ENCODE data around the gene B4GALT1.
"Not testable (repeated sequence)": the region's sequence is repeated elsewhere in the genome, so short reads cannot be mapped to it uniquely, and the experiment has no call there.

The B4GALT1 gene

DNA sequence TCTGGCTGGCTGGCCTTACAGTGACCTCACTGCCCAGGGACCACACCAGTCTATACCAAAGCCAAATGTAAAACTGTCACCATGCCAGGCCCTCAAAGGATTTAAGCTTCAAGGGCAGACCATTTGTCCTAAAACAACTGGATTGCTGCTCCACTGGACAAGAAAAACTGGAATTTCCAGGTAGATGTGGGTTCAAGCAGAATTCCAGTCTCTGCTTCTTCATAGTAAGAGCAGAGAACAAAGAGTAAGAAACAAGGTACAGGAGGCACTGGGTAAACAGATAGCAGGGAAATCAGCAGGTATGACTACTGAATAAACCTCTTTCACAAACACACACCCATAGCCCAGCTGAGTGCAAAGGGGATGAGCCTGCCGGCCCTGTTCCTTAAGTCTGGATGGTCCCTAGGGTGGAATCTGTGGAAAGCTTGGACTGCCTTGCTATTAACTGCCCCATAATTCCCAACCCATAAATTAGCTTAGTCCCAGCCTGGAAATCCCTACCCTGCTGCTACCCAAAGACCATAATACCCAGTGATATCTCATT, 5.5 kb downstream of the B4GALT1 start:
- DNase-seq, result no peak

DNA sequence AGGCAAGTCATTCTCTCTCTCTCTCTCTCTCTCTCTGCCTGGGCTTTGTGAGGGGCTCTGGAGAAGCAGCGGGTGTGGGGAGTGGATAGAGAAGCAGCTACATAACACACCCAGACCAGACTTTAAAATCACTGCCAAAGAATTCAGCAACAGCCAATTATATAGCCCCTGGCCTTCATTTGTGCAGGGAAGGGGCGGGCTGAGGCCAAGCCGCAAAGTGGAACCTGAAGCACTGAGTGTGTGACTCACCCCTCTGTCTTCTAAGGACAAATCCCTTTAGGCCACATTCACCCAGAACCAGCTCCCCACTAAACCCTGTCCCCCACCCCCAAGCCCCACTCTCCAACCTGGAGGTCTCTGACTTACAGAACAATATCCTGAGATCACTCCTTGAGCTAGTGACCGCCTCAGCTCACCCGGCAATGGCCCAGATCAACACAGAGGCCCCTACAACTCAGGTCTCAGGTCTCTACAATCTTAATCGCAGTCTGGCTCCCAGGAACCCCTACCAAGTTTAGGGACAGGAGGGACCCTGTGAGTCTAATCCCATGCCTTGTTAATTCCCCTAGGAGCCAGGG, 6.0 kb downstream of the B4GALT1 start:
- DNase-seq, result no peak

DNA sequence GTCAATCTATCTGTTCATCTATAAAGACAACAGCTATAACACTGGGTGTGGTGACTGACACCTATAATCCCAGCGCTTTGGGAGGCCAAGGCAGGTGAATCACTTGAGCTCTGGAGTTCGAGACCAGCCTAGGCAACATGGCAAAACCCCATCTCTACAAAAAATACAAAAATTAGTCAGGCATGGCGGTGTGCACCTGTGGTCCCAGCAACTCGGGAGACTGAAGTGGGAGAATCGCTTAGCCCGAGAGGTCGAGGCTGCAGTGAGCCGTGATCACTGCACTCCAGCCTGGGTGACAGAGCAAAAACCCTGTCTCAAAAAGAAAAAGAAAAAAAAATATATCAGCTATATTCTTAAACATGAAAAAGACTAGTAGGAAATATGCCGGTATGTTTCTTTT, 6.7 kb downstream of the B4GALT1 start:
- not testable (repeated sequence) for DNase-seq

DNA sequence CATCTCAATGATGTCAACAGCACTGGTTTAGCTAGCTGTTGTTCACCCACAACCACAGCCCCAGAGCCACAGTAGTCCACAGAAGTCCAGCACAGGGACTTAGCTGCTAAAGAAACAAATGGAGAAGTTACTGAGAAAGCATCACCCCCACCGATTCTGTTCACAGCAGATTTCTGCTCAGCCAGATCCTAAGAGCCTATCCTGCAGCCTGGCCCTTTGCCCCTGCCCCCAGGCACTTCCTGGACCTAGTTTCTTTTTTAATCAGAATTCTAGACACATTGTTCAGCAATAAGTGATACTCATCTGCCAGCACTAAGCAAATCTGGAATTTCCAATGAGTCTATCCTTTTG, 7.4 kb downstream of the B4GALT1 start:
- no peak for DNase-seq

DNA sequence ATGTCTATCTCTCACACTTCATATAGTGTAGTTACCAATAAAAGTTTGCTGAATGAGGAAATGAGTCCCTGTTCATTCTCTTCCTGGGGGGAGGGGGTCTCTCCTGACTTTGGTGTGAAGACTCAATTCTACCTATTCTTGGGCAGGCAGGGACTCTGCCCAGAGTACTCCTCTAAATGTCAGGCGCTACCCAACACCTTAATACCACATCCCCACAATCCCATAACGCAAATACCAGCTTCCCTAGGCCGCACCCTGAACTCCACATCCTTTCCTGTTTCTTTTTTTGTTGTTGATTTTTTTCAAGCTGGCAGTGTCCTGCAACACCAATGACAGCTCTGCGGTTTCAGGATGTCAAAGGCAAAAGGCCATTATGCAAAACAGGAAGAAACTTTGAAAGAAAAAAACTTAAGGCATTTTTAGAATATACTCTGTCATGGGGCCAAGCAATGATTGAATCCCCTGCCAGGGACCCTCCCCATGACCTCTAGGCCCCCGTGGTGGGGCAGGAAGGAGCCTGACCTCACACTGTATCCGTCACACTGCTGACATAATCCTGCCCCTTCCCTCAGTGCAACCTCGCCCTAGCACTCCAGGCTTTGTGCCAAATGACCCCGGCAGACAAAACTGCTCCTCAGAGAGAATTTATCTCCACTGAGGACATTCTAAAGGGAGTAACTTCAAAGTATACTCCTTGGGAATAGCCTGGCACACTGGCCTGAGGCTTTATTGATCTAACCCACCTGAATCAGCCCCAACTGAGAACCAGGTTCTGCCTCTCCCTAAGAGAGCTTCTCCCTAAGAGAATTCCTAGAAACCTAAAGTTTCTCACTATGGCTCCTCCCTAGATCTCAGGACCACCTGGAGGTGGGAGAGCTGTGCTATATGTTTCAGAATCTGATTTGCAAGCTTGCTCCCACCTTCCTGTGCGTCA, 8.0 kb downstream of the B4GALT1 start:
- no peak for DNase-seq

DNA sequence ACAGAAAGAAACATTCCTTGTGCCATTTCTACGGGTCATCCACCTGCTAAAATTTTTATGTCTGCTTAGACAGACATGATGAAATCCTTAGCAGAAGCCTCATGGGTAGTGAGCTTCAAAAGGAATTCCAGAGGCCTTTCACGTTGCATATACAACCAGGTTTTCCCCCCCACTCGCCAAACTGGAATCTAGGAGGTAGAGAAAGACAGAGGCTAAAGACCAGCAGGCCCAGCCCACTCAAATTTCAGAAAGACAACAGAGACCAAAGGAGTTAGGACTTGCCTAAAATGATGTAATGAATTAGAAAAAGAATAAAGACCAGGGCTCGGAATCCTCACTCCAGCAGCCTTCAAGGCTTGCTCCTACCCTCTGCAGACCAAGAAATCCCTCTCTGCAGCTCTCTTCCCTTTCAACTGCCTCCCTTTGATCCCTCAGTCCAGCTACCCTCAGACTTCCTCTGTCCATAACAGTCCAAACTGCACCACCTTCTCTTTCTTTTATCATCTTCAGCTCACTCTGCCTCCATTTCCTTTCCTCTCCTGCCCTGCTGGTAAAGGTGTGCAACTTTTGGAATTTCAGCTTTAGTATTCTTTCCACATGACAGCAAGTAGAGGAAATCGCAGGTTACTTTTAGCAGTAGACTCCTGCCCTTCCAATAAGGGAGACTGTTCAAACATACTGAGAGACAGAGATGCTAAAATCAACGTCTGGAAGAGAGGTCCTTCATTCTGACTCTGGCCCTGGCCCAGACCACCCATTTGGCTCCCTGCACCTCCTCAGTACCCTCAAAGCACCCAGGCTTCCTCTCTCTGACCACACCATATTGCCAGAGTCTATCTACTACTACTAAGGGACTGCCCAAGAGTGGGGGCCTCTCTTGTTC, 8.9 kb downstream of the B4GALT1 start:
- DNase-seq, result no peak

DNA sequence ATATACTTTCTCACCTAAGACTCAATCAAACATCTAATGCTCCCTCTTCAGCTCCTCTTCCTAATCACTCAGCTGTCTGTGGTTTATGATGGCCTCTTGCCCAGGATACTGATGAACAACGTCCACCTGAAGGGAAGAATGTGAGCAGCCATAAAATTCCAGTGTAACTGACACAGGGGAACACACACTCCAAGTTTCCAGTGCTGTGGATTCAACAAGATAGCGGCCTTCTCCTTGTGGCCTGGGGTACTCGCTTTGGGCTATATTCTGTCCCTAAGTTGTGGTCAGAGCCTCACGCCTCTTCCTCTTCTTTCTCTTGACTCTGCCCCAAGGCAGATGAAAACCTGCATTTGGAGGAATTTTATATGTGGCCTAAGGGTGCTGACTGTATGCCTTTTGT, 11.7 kb downstream of the B4GALT1 start:
- no peak for DNase-seq

DNA sequence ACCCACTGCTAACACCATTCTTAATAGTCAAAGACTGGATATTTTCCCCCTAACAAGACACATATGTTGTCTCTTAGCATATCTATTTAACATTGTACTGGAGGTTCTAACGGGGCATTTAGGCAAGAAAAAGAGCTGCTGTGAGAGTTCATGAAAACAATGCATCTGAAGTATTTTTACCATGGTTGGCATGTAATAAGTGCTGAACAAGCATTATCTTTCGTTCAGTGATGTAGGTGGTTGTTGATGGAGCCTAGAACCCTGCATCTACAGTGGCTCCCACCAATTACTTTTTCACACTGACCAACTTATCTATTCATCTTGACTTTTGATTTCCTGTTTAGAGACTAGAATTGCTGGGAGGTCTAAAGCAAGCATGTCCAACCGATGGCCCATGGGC, 12.8 kb downstream of the B4GALT1 start:
- DNase-seq, result no peak

DNA sequence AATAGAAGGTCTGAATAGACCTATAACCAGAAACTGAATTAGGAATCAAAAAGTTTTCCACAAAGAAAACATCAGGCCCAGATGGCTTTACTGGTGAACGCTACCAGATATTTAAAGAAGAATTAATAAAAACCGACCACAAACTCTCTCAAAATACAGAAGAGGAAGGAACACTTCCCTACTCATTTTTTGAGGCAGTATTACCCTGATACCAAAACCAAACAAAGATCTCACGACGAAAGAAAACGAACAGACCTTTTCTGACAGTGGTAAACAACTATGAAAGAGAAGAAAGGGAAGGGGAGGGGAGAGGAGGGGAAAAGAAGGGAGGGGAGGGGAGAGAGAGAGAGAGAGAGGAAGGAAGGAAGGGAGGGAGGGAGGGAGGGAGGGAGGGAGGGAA, 13.5 kb downstream of the B4GALT1 start:
- no peak for DNase-seq

DNA sequence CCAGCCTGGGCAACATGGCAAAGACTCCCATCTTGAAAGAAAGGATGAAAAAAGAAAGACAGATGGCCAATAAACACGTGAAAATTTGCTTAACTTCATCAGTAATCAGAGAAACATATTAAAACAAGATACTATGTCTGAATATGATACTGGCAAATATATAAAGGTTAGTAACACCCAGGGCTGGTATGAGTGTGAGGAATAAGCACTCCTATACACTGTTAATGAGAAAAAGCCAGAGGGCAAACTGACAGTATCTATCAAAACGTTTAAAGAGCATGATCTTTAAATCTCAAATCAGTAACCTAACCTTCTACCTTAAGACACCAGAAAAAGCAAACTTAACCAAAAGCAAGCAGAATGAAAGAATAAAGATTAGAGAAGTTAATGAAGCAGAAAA, 14.1 kb downstream of the B4GALT1 start:
- no peak for DNase-seq

DNA sequence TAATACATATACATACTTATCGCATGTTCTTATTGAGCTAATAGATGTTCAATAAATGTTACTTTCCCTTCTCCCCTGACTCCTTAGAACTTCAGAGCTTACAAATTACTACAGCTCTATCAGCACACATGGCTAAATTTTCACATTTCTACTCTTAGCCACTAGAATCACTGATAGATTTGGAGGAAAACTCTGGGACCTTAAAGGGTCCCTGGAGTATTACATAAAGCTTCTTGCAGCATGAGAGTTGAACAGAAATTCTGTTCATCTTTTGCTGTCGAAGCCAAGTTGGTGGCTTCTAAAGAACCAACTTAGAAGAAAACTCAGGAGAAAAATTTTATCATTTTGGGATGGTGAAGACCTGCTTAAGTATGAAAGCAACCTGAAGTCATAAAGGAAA, 15.5 kb downstream of the B4GALT1 start:
- DNase-seq, result no peak

DNA sequence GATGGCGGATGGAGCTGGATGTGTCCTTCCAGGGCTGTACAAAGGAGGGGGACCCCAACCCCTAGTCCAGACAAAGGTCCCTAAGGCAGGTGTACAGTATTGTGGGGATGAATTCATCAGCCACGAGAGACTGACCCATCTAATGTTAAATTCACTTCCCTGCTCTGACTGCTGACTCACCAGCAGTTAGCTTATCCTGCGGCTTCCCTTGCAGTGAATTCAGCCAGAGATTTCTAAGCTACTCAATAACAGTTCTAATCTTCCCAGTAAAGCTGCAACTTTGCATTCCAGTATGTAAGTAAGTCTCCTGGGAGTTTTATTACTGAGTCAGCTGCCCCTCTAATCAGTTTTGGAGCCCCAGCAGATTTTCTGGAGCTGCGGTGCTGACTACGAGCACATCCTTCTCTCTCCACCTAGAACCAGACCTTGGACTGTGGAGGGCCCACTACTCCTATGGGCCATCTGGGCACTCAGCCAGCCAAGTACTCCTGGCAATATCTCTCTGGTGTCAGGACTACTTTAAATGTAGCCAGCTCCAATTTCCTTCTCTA, 16.1 kb downstream of the B4GALT1 start:
- DNase-seq, result no peak

DNA sequence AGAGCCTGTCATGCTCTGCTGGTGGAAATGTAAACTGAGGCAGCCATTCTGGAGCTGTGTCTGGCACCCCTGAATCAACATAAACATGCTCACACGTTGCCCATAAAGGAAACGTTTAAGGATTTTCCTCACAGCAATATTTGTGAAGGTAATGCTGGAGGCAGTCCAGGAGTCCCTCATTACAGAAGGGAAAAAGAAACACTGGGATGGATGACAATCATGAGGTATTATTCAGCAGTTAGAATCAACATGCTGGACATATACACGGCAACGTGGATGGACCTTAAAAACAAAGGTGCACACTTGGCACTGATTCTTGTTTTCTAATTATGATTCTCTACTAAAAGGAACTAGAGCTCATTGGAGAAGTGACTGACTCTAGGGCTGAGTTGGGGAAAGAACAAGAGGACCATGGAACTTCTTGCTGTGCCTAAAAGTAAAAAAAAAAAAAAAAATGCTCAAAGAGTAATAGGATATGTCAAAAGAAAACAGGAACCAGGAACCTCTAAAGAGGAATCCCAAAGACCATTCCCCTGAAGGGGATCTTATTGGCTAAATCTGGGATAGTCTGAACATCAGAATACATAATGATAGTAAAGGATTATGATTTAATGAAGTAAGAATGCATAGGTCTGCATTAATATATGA, 18.6 kb downstream of the B4GALT1 start:
- DNase-seq, result no peak

DNA sequence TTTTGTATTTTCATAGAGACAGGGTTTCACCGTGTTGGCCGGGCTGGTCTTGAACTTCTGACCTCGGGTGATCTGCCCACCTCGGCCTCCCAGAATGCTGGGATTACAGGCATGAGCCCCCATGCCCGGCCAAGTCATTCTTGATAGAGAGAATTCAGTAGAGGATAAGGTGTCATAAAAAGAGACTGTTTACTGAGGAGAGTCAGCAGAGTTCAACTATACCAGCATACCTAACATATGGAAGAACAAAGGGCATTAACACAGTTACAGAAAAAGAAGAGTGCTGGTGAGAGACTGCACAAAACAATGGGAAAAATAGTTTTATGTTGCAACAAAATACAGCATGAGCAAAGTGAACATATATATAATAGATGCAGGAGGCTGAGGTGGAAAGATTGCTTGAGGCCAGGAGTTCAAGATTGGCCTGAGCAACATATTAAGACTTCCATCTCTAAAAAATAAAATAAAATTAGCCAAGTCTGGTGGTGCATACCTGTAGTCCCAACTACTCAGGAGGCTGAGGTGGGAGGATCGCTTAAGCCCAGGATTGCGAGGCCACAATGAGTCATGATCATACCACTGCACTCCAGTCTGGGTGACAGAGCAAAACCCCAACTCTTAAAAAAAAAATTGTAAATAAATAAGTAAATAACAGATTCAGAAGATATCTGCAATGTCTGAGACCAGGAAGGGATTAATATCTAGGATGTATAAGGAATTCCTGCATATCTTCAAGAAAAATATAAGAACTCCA, 19.5 kb downstream of the B4GALT1 start:
- DNase-seq, result no peak

DNA sequence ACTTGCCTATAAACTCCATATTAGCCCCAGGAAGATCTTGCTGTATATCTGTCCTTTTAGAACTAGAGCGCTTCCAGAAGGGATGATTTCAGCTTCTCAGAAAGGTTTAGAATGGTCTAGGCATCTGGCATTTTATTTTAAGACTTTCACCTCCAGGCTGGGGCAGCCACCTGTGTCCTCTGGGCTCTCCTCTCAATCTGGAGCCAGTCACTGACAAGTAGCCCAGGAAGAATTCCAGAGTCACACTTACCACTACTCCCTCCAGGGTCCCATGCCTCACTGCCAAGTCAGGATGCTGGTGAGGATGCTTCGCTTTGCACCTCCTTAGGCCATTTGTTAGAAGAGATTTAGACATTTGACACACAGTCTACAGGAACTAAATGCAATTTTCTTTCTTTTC, 20.8 kb downstream of the B4GALT1 start:
- no peak for DNase-seq

DNA sequence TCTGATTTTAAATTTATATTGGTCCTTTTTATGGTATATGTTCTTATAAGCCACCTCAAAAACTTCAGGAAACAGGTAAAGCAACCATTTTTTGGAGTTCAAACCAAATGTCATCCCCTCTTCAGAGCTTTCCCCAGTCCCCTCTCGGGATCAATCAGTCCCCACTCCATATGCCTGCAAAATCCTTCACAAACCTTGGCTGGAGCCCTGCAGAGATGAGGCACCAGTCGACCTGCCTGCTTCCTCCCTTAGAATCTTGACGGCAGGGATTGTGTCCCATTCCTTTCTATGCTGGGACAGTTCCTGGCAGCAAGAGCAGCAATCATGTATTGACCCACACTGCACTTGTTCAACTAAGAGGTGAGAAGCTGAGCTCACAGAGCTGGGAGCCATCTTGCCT, 22.6 kb downstream of the B4GALT1 start:
- DNase-seq, result no peak

DNA sequence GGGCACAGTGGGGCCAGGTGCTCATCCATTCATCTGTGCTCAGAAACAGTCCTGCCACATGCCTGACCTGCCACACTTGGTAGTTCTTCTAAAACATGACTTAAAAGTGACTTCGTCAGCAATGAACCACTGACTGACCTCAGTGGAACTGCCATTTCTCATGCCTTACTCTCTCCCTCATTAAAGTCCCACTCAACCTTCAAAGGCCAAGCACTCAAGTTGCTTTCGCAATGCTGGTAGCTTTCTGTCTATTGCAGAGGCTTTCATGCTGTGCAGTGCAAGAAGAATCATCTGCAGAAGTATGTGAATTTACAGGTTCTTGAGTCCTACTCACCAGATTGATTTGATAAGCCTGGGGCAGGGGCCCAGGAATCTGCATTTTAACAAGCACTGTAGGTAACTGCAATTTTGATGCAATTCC, 23.9 kb downstream of the B4GALT1 start:
- DNase-seq, result no peak

DNA sequence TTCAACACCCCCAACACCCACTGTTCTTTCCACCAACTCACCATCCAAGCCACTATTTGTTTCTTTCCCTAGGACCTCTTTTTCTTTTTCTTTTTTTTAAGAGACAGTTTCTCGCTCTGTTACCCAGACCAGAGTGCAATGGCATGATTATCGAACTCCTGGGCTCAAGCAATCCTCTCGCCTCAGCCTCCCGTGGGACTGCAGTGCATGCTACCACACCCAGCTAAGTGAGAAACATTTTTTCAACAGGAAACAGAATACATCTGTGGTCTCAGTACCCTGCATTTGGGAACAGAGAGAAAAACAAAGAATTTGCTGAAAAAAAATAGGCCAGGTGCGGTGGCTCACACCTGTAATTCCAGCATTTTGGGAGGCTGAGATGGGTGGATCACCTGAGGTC, 24.6 kb downstream of the B4GALT1 start:
- DNase-seq, result no peak

DNA sequence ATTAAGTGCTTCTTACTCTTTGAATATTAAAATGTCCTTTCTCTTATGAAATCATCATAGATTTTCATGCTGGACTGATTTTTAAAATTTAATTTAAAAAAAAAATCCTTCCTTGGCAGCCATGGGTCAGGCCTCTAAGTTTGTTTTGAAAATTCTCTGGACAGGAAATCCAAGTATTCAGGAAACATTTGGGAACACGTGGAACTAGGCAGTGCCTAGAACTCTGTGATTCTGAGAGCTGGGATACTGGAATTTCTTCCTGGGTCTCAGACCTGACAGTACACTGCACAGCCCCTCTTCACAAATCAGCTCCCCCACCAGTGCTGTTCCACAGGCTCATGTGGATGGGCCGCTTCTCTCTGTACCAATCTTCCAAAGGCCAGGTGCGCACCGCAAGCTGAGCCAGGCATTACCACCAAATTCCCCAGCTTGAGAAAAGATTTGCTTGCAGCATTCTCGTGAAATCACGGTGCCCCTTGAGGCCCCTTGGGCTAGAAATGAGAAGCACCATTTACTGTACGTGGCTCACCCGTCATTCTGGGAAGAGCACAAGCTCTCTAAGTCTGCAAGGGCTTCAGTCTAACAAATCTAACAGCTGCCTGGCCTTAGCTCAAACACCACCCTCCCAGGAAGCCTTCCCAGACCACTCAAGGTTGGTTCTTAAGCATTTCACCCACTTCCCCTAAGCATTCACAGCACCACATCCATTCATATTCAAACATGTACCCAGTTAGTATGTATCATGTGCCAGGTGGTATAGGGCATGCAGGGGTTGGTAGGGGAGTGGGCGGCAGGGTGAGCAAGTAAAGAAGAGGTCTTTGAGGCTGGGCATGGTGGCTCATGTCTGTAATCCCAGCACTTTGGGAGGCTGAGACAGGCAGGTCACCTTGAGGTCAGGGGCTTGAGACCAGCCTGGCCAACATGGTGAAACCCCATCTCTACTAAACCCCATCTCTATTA, 26.5 kb downstream of the B4GALT1 start:
- no peak for DNase-seq

DNA sequence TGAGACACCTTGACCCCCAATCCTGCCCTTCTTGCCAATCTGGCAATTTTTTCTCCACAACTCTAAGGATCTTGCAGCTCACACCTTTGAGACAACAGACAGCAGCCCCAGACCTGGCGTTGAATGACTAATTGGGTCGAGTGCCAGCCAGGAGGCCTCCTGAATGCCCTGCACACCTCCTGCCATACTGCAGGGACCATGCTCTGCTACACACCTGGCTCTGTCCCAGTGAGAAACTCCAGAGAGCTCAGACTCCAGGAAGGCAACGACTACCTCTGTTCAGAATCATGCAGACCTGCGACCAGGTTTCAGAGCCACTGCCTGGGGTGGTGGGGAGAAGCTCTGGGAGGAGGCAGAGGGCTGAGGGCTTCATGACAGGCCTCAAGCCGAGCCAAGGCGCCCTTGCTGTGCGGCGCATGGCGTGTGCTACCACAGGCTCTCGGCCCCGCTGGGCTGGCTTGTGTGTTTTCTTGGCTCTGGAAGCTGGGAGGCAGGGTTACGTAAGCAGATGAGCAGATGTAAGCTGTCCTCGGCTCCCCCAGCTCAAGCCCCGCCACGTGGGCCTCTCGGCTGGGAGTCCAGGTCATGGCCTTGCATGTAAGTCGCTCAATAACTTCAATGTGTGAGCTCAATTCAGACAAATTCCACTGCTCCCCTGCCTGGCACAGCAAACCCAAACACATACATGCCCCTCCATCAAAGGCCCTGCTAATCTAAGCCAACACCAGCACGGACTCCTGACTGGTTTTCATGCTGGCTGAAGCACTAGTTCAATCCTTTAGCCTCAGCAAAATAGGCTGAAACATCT, 27.5 kb downstream of the B4GALT1 start:
- DNase-seq, result no peak
